ENCODE measurements around the gene GBX1. TPM values are rescaled to one million over a fixed set of nuclear protein-coding genes. Genes with fewer than 3 reads are reported as not detected.

The GBX1 gene
- total and polyA plus RNA-seq, 2 donors (not counting 3 experiments of a cell fraction or from before 2014, with no cell fraction given) = not detected

- dilution Hi-C loops (cut with MboI; ENCODE audit: extremely low pct_ligation_motif_present, low sequenced_read_pairs) (no loop called here), intact Hi-C loops (cut with micrococcal nuclease) (no loop called here)
- H3K27me3 ChIP-seq (ENCODE audit: control insufficient read depth in 2 of 2, insufficient read depth in 2 of 2, low read length in 2 of 2) = no peaks in the 10 kb centered on the region
- H3K4me2 ChIP-seq (ENCODE audit: insufficient read depth, low read length) = no peak overlapping the region
- TF ChIP-seq POLR2A (IDR thresholded peaks at IDR 0.05; ENCODE audit: low read depth, low read length) (no peak), MYC (IDR thresholded peaks at IDR 0.05; ENCODE audit: low read depth, low read length) (no peak), GATA2 (IDR thresholded peaks at IDR 0.05; ENCODE audit: insufficient read depth, insufficient read length, low read depth, low read length) (no peak)
- no peak overlapping the region for H3K9ac ChIP-seq (replicated peaks; ENCODE audit: extremely low read depth, insufficient read depth, low read length)
- no peaks in the 10 kb centered on the region for H3K79me2 ChIP-seq (ENCODE audit: control insufficient read depth, insufficient read depth, low read length)
- no peaks in the 10 kb centered on the region for H3K9me1 ChIP-seq (replicated peaks; ENCODE audit: control insufficient read depth, extremely low read depth, insufficient read depth, low read length)
- DNase-seq (ENCODE audit: low read depth, low spot score) = no peak
- H3K9me3 ChIP-seq (replicated peaks; ENCODE audit: control insufficient read depth, insufficient read depth, low read length) = no peaks in the 10 kb centered on the region
- H3K36me3 ChIP-seq (ENCODE audit: control insufficient read depth in 2 of 2, extremely low read depth in 1 of 2, insufficient read depth in 2 of 2, low read length in 2 of 2) = peaks cover 0 to 7% of the 10 kb centered on the region in 2 experiments
- no peak overlapping the region for H3K27ac ChIP-seq (ENCODE audit: insufficient read depth, low read depth, low read length)
- POLR2A ChIA-PET = no interaction called here
- H3K4me3 ChIP-seq (replicated peaks in 1 of 3; ENCODE audit: insufficient read depth in 1 of 3, low read depth in 1 of 3, low read length in 3 of 3) = no peak overlapping the region
- CTCF ChIA-PET = no interaction called here
- BruUV-seq (replicated peaks) = no TSS peak
- no peak for FAIRE-seq
- H4K20me1 ChIP-seq (replicated peaks; ENCODE audit: control insufficient read depth, extremely low read depth, insufficient read depth, low read length) = no peaks in the 10 kb centered on the region
- no peaks in the 10 kb centered on the region for H3K4me1 ChIP-seq (ENCODE audit: control insufficient read depth, extremely low read depth, insufficient read depth, low read length)
- H2AFZ ChIP-seq (ENCODE audit: low read depth, low read length) = no peak overlapping the region
Measured at GRCh38 chr7:151209588-151209987, 42.1 kb upstream of the GBX1 start.

GRCh38 chr7:151208253-151208862 is 40.9 kb upstream of the GBX1 start:
- no peaks in the 10 kb centered on the region for H3K79me2 ChIP-seq (ENCODE audit: control insufficient read depth, insufficient read depth, low read length)
- H3K4me1 ChIP-seq (ENCODE audit: control insufficient read depth, extremely low read depth, insufficient read depth, low read length) = no peaks in the 10 kb centered on the region
- H4K20me1 ChIP-seq (replicated peaks; ENCODE audit: control insufficient read depth, extremely low read depth, insufficient read depth, low read length) = no peaks in the 10 kb centered on the region
- no peak for FAIRE-seq
- H3K36me3 ChIP-seq (ENCODE audit: control insufficient read depth in 2 of 2, extremely low read depth in 1 of 2, insufficient read depth in 2 of 2, low read length in 2 of 2) = no peaks in the 10 kb centered on the region
- no peak overlapping the region for H3K9ac ChIP-seq (replicated peaks; ENCODE audit: extremely low read depth, insufficient read depth, low read length)
- H3K27ac ChIP-seq (ENCODE audit: insufficient read depth, low read depth, low read length) = no peak overlapping the region
- H3K4me2 ChIP-seq (ENCODE audit: insufficient read depth, low read length) = no peak overlapping the region
- no TSS peak for BruUV-seq (replicated peaks)
- intact Hi-C loops (cut with micrococcal nuclease) (no loop called here), dilution Hi-C loops (cut with MboI; ENCODE audit: extremely low pct_ligation_motif_present, low sequenced_read_pairs) (no loop called here)
- ChIA-PET CTCF (no interaction called here), POLR2A (interaction anchor here (2.5 kb wide), 1 partner anchor 19 kb away, joined by 5 read pairs; the partner anchor contains the start of gene ABCF2)
- peaks cover 0 to 2% of the 10 kb centered on the region in 2 experiments for H3K27me3 ChIP-seq (ENCODE audit: control insufficient read depth in 2 of 2, insufficient read depth in 2 of 2, low read length in 2 of 2)
- H3K9me3 ChIP-seq (replicated peaks; ENCODE audit: control insufficient read depth, insufficient read depth, low read length) = no peaks in the 10 kb centered on the region
- DNase-seq (ENCODE audit: low read depth, low spot score) = no peak
- no peak overlapping the region for H2AFZ ChIP-seq (ENCODE audit: low read depth, low read length)
- H3K9me1 ChIP-seq (replicated peaks; ENCODE audit: control insufficient read depth, extremely low read depth, insufficient read depth, low read length) = no peaks in the 10 kb centered on the region
- TF ChIP-seq MAX (IDR thresholded peaks at IDR 0.05; ENCODE audit: insufficient read depth, insufficient read length) (no peak), CTCF (IDR thresholded peaks at IDR 0.05; ENCODE audit: extremely low read depth in 1 of 2, insufficient read depth in 1 of 2, low read depth in 1 of 2, low read length in 2 of 2) (no peak), MYC (IDR thresholded peaks at IDR 0.05; ENCODE audit: low read depth, low read length) (no peak), POLR2AphosphoS5 (IDR thresholded peaks at IDR 0.05; ENCODE audit: insufficient read depth, low read depth, low read length) (no peak), GATA2 (IDR thresholded peaks at IDR 0.05; ENCODE audit: insufficient read depth, insufficient read length, low read depth, low read length) (no peak), FOS (IDR thresholded peaks at IDR 0.05; ENCODE audit: borderline replicate concordance, insufficient read depth, low read length) (no peak), EZH2 (IDR thresholded peaks at IDR 0.05; ENCODE audit: borderline replicate concordance, low read depth, low read length, severe bottlenecking) (no peak), JUN (IDR thresholded peaks at IDR 0.05; ENCODE audit: borderline replicate concordance, insufficient read depth, insufficient read length, low read depth) (no peak), POLR2A (IDR thresholded peaks at IDR 0.05; ENCODE audit: low read depth, low read length) (no peak)
- H3K4me3 ChIP-seq (replicated peaks in 1 of 3; ENCODE audit: insufficient read depth in 1 of 3, low read depth in 1 of 3, low read length in 3 of 3) = no peak overlapping the region

Data from endothelial cell of umbilical vein (primary cell).